ENCODE data around the gene C4orf17. TPM values are rescaled to one million over a fixed set of nuclear protein-coding genes. Genes with fewer than 3 reads are reported as not detected.

C4orf17 gene
- total RNA-seq, 1 donor from 2014 or later, result not detected

DNA sequence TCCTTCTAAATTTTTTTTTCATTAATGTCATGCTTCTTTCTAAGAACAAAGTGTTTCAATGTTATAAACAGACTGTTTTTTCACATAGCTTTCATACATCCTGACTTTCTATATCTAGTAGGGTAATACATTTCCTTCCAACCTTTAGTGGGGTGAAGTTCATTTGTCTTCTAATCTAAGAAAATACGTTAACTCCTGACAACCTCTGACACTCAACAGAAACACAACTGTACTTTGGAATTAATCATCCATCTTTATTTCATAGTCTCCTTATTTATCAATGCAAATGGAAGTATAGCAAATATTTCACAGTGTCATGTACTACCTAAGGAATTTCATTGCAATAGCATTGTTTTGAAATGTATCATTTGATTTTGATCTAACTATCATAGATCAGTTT lies 61.1 kb downstream of the C4orf17 start:
- Histone ChIP-seq H3K9me3 (no peaks in the 10 kb centered on the region), H3K4me3 (no peak overlapping the region), H3K27me3 (no peaks in the 10 kb centered on the region), H3K4me1 (no peaks in the 10 kb centered on the region), H3K27ac (no peak overlapping the region), H3K36me3 (no peaks in the 10 kb centered on the region)
- intact Hi-C loops (cut with DNase I), result no loop called here
- DNase-seq (no peak), ATAC-seq (no peak)
- TF ChIP-seq, protein P1, sequence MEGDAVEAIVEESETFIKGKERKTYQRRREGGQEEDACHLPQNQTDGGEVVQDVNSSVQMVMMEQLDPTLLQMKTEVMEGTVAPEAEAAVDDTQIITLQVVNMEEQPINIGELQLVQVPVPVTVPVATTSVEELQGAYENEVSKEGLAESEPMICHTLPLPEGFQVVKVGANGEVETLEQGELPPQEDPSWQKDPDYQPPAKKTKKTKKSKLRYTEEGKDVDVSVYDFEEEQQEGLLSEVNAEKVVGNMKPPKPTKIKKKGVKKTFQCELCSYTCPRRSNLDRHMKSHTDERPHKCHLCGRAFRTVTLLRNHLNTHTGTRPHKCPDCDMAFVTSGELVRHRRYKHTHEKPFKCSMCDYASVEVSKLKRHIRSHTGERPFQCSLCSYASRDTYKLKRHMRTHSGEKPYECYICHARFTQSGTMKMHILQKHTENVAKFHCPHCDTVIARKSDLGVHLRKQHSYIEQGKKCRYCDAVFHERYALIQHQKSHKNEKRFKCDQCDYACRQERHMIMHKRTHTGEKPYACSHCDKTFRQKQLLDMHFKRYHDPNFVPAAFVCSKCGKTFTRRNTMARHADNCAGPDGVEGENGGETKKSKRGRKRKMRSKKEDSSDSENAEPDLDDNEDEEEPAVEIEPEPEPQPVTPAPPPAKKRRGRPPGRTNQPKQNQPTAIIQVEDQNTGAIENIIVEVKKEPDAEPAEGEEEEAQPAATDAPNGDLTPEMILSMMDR (IDR thresholded peaks at IDR 0.05), result no peak

DNA sequence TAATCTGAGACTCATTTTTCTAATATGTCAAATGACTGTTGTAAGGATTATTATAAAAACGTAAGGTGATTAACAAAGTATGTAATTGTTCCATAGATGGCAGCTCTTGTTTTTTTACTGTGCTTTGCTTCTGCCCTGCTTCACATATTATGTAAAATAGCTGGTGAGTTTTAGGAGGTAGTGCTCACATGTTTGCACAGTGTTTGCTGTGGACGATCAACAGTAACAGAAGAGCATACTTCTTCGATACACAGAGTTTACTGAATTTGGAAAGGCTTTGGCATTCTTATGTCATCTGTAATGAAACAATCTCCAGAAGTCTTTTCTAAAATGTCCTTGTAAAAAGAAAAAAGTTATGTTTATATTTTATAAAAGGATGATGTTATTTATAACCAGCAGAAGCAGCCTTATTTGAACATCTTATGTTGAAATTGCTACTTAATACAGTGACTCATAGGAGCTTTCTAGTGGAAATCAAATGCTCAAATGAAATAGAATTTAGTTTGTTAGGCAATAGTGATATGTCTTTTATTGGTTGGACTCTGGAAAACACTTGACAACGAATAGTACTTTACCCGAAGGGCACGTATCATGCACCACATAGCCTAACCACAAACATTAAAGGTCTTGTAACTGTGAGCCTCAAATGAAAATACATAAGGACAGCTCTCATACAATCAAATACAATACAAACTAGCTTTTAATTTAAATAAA lies 61.9 kb downstream of the C4orf17 start:
- no peak overlapping the region for H3K27ac ChIP-seq
- DNase-seq (no peak), ATAC-seq (peak; percentile 70)
- no peaks in the 10 kb centered on the region for H3K27me3 ChIP-seq
- no peaks in the 10 kb centered on the region for H3K9me3 ChIP-seq
- no peaks in the 10 kb centered on the region for H3K4me1 ChIP-seq
- no peaks in the 10 kb centered on the region for H3K36me3 ChIP-seq
- H3K4me3 ChIP-seq, result no peak overlapping the region
- TF ChIP-seq, protein P1 (IDR thresholded peaks at IDR 0.05), result no peak
- intact Hi-C loops (cut with DNase I), result no loop called here

DNA sequence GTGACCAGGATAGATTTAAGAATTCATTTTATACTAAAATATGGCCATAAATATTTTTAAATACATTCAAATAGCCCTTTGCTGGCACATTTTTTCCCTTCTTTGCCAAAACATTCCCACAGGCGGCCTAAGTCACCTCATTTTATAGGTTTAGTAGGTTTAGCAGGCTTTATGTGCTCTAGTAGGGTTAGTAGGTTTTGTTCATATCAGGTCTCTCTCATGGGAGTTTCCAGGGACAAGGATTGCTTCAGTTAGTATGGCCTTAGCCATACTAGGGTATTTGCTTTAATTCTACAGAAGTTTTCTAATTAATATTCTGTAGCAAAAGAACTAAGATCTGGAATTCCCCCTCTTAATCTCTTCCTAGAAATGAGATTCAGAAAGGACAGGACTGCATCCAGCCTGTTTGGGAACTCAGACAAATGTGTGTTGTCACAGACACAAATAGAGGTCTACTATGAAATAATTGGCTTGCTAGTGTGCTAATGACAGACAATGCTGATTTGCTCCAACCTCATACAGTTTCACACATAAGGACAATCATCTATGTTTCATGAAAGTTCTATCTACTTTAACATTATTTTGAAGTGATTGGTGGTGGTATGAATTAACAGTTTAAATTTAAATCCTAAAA lies 63.0 kb downstream of the C4orf17 start:
- DNase-seq (no peak), ATAC-seq (no peak)
- TF ChIP-seq, protein P1 (IDR thresholded peaks at IDR 0.05), result no peak
- no peaks in the 10 kb centered on the region for H3K36me3 ChIP-seq
- H3K4me3 ChIP-seq, result no peak overlapping the region
- intact Hi-C loops (cut with DNase I), result no loop called here
- H3K4me1 ChIP-seq, result no peaks in the 10 kb centered on the region
- H3K27me3 ChIP-seq, result no peaks in the 10 kb centered on the region
- no peaks in the 10 kb centered on the region for H3K9me3 ChIP-seq
- no peak overlapping the region for H3K27ac ChIP-seq

DNA sequence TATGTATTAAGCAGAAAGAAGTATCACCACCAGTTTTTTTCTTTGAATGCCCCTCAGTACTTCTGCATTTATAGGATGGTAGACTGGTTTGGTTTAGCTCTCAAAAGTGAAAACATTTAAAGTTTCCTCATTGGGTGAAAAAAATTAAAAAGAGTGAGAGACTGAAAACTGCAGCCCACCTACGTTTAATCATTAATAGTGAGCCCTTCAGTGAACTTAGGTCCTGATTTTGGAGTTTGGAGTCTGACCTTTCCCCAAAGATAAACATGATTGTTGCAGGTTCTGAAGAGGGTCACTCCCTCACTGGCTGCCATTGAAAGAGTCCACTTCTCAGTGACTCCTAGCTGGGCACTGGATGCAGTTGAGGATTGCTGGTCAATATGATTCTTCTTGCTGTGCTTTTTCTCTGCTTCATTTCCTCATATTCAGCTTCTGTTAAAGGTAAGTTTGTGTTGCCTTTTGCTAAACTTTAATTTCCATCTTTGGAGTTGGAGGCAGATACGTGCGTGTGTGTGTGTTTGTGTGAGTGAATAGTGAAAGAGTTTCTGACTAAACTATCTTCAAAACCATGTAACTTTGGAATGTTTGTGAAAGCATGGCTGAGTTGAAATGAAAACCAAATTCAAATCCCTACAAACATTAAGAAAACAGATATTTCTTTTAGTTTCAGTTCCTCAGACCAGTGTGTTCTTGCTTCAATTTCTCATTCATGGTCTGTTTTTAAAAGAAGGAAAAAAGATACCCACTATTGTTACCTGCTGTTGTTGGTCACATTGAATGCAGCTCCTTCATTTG lies 63.9 kb downstream of the C4orf17 start, which contains the start of gene MTTP:
MTTP (plus strand) TSS at position 295 of the 795 bp plus-strand sequence; CDS start at position 381, 86 bp downstream.
- intact Hi-C loops (cut with DNase I), result no loop called here
- H3K4me3 ChIP-seq, result no peak within 1 kb of the TSS
- DNase-seq (no peak), ATAC-seq (no peak)
- no peaks in the 10 kb centered on the region for H3K4me1 ChIP-seq
- H3K9me3 ChIP-seq, result no peaks in the 10 kb centered on the region
- H3K27me3 ChIP-seq, result no peaks in the 10 kb centered on the region
- TF ChIP-seq, protein P1 (IDR thresholded peaks at IDR 0.05), result no peak
- no peak within 1 kb of the TSS for H3K27ac ChIP-seq
- no peaks in the 10 kb centered on the region for H3K36me3 ChIP-seq

DNA sequence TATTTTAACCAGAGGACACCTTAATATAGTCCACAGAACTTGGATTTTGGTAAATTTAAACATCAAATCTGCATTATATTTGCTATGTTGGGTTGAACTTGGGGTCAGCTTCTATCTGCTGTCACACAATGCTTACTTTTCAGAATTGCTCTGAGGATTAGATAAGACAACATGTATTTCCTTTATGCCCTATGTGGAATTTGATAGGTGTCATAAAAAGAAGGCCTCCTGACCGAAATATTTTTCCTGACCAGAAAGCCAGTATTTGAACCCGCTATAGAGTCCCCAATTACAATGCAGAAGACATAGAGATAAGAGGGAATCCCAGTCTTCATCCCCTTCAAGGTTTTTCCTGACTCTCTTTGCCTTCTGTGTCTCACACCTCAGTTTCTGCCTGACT lies 67.9 kb downstream of the C4orf17 start:
- DNase-seq, result no peak

More for the DNA sequence above, 67.9 kb downstream of the C4orf17 start:
- no peak for ATAC-seq
- Histone ChIP-seq H3K9me3 (no peaks in the 10 kb centered on the region), H3K36me3 (no peaks in the 10 kb centered on the region), H3K27ac (no peak overlapping the region), H3K4me3 (no peak overlapping the region), H3K4me1 (no peaks in the 10 kb centered on the region), H3K27me3 (no peaks in the 10 kb centered on the region)
- intact Hi-C loops (cut with DNase I), result no loop called here
- TF ChIP-seq, protein P1 (IDR thresholded peaks at IDR 0.05), result no peak
